22Rv1 (cell line): ENCODE measurements around the gene TAS2R16.
"Not testable (repeated sequence)": the region's sequence is repeated elsewhere in the genome, so short reads cannot be mapped to it uniquely, and the experiment has no call there.

Experiments used
- H3K27ac ChIP-seq: fragments of 450-650 bp; 2 replicates; pipeline ENCODE4 v1.5.1; 2017
- CTCF ChIP-seq: fragments of 450-650 bp; IDR thresholded peaks from 2 replicates; pipeline ENCODE4 v1.5.1; 2017; ENCODE audit warnings: mild to moderate bottlenecking
- ZFX ChIP-seq: fragments of 450-650 bp; IDR thresholded peaks from 2 replicates; pipeline ENCODE4 v1.6.1; 2017; ENCODE audit warnings: antibody characterized with exemption, borderline replicate concordance

TAS2R16 gene

DNA sequence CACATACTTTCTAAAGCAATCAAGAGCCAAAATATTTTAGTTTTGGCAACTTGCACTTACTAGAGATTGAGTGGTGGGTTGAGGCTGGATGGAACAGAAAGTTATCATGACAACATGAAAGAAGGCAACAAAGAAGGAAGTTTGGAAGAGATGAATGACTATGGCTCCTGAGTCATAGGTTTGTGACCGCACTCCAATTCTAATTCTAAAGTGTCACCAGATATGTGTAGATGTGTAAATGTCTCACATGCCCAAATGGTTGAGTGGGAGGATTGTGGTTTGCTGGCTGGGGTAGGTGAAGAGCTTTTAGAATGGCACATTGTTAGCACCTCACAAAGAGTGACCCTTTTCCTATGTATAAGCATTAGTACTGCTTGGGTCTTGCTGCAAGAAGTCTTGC lies 20.2 kb downstream of the TAS2R16 start:
- H3K27ac ChIP-seq: no peak overlapping the region
- TF ChIP-seq CTCF (no peak), ZFX (no peak)

DNA sequence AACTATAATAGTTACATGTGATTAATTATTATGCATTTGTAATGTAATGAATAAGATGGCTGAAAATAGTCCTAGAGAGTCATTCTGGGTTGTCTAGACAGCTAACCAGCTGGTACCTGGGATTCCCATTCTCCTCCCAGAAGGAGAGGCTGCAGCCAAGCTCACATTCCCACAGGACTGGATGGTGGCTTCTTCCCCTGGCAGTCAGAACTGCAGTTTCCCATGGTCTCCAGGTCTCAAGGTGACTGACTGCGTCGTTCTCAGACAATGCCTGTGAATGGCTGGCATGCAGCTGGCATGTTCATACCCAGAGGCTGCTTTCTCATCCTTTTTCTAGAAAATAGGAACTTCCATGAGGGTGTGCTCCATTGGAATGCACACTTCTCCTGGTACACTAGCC lies 21.3 kb downstream of the TAS2R16 start:
- TF ChIP-seq ZFX (no peak), CTCF (no peak)
- no peak overlapping the region for H3K27ac ChIP-seq

- peak overlapping the region; percentile 60 for H3K27ac ChIP-seq
- no peak for TF ChIP-seq CTCF
- no peak for TF ChIP-seq ZFX
Observed at GRCh38 chr7:122972056-122972455, 23.4 kb downstream of the TAS2R16 start.

- TF ChIP-seq CTCF (no peak), ZFX (no peak)
- peak overlapping the region; percentile 60 for H3K27ac ChIP-seq
Observed at GRCh38 chr7:122970740-122971725, 24.5 kb downstream of the TAS2R16 start.

- H3K27ac ChIP-seq: no peak overlapping the region
- TF ChIP-seq CTCF: no peak
- no peak for TF ChIP-seq ZFX
Observed at GRCh38 chr7:122968389-122968788, 27.1 kb downstream of the TAS2R16 start.

GRCh38 chr7:122965306-122965705 lies 30.2 kb downstream of the TAS2R16 start:
- TF ChIP-seq ZFX: no peak
- TF ChIP-seq CTCF: no peak
- H3K27ac ChIP-seq: no peak overlapping the region

DNA sequence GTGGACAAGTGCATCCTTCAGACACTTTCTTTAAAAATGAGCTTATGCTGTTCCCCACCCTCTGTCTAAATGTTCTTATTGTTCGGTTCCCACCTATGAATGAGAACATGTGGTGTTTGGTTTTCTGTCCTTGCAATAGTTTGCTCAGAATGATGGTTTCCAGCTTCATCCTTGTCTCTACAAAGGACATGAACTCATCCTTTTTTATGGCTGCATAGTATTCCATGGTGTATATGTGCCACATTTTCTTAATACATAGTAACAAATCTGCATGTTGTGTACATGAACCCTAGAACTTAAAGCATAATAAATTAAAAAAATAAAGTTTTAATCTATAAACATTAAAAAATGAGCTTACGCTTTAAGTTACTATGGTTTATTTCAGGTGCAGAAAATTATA lies 41.8 kb downstream of the TAS2R16 start:
- not testable (repeated sequence) for H3K27ac ChIP-seq
